ENCODE data around the gene CDC42EP4.
"Not testable (repeated sequence)": the region's sequence is repeated elsewhere in the genome, so short reads cannot be mapped to it uniquely, and the experiment has no call there.

The CDC42EP4 gene

GRCh38 chr17:73342541-73343167 is 30.9 kb upstream of the CDC42EP4 start:
- no peak for FAIRE-seq

GRCh38 chr17:73342050-73342522 is 30.3 kb upstream of the CDC42EP4 start:
- no peak for FAIRE-seq

GRCh38 chr17:73341350-73342049 is 29.7 kb upstream of the CDC42EP4 start:
- no peak for FAIRE-seq

GRCh38 chr17:73340093-73340596 is 28.3 kb upstream of the CDC42EP4 start:
- FAIRE-seq: no peak

GRCh38 chr17:73338566-73339197 is 26.9 kb upstream of the CDC42EP4 start:
- no peak for FAIRE-seq

- FAIRE-seq: no peak
These were observed 26.3 kb upstream of the CDC42EP4 start for GRCh38 chr17:73338050-73338521.

GRCh38 chr17:73337330-73337710 is 25.5 kb upstream of the CDC42EP4 start:
- no peak for FAIRE-seq

- FAIRE-seq: no peak
These were observed 24.9 kb upstream of the CDC42EP4 start for GRCh38 chr17:73336408-73337329.

GRCh38 chr17:73335591-73336407 is 24.0 kb upstream of the CDC42EP4 start:
- FAIRE-seq: no peak

GRCh38 chr17:73334771-73335513 is 23.1 kb upstream of the CDC42EP4 start:
- FAIRE-seq: no peak

GRCh38 chr17:73333445-73333844 is 21.6 kb upstream of the CDC42EP4 start:
- not testable (repeated sequence) for FAIRE-seq

GRCh38 chr17:73331060-73331459 is 19.3 kb upstream of the CDC42EP4 start:
- FAIRE-seq: no peak

GRCh38 chr17:73327676-73328075 is 15.9 kb upstream of the CDC42EP4 start:
- no peak for FAIRE-seq

GRCh38 chr17:73325527-73325842 is 13.7 kb upstream of the CDC42EP4 start:
- FAIRE-seq: no peak

GRCh38 chr17:73324711-73325526 is 13.1 kb upstream of the CDC42EP4 start:
- FAIRE-seq: no peak

GRCh38 chr17:73324160-73324475 is 12.3 kb upstream of the CDC42EP4 start:
- FAIRE-seq: no peak

GRCh38 chr17:73323409-73324159 is 11.8 kb upstream of the CDC42EP4 start:
- FAIRE-seq: no peak

GRCh38 chr17:73320601-73321264 is 8.9 kb upstream of the CDC42EP4 start:
- no peak for FAIRE-seq

- no peak for FAIRE-seq
These were observed 8.0 kb upstream of the CDC42EP4 start for GRCh38 chr17:73319766-73320165.
